Neutrophil (primary cell): ENCODE measurements around the gene GTSE1.

Experiments used
- H3K27ac ChIP-seq: fragments of 200-600 bp; sonication (generic); 2 replicates; pipeline ENCODE4 v1.5.1; 2016; ENCODE audit warnings: mild to moderate bottlenecking, moderate library complexity
- H3K27me3 ChIP-seq: fragments of 200-600 bp; sonication (generic); 2 replicates; pipeline ENCODE4 v1.6.0; 2016; ENCODE audit warnings: mild to moderate bottlenecking
- H3K36me3 ChIP-seq: fragments of 200-600 bp; sonication (generic); 2 replicates; pipeline ENCODE4 v1.5.1; 2017
- H3K4me1 ChIP-seq, 2 experiments: fragments of 200-600 bp in 1 of 2; sonication (generic) in 1 of 2; 1 replicate in 1 of 2; 2 replicates in 1 of 2; pipeline versions ENCODE4 v1.5.1 to v1.6.1; 2013 to 2016; ENCODE audit warnings: low read depth in 1 of 2, low read length in 1 of 2, mild to moderate bottlenecking in 1 of 2, moderate library complexity in 1 of 2; ENCODE audit not compliant: control insufficient read depth in 1 of 2, insufficient read depth in 1 of 2
- H3K4me3 ChIP-seq, 2 experiments: fragments of 200-600 bp in 1 of 2; sonication (generic) in 1 of 2; 1 replicate in 1 of 2; 2 replicates in 1 of 2; pipeline ENCODE4 v1.5.1; 2013 to 2016; ENCODE audit warnings: low read depth in 1 of 2, low read length in 1 of 2, mild to moderate bottlenecking in 1 of 2, moderate library complexity in 1 of 2
- H3K9me3 ChIP-seq: fragments of 200-600 bp; sonication (generic); 2 replicates; pipeline ENCODE4 v1.5.1; 2016
- TF ChIP-seq, protein P1 (sequence below): fragments of 200-600 bp; sonication (generic); IDR thresholded peaks from 2 replicates; pipeline ENCODE4 v1.5.1; 2016; ENCODE audit warnings: antibody characterized with exemption

GTSE1 gene

GRCh38 chr22:46251266-46251665, 45.4 kb upstream of the GTSE1 start:
- Histone ChIP-seq H3K4me3 (peak overlapping the region; percentile 79 to 90), H3K4me1 (peaks cover 15% of the 10 kb centered on the region in 2 experiments), H3K27me3 (no peaks in the 10 kb centered on the region), H3K27ac (no peak overlapping the region), H3K9me3 (no peaks in the 10 kb centered on the region), H3K36me3 (no peaks in the 10 kb centered on the region)
- TF ChIP-seq, protein P1, sequence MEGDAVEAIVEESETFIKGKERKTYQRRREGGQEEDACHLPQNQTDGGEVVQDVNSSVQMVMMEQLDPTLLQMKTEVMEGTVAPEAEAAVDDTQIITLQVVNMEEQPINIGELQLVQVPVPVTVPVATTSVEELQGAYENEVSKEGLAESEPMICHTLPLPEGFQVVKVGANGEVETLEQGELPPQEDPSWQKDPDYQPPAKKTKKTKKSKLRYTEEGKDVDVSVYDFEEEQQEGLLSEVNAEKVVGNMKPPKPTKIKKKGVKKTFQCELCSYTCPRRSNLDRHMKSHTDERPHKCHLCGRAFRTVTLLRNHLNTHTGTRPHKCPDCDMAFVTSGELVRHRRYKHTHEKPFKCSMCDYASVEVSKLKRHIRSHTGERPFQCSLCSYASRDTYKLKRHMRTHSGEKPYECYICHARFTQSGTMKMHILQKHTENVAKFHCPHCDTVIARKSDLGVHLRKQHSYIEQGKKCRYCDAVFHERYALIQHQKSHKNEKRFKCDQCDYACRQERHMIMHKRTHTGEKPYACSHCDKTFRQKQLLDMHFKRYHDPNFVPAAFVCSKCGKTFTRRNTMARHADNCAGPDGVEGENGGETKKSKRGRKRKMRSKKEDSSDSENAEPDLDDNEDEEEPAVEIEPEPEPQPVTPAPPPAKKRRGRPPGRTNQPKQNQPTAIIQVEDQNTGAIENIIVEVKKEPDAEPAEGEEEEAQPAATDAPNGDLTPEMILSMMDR = no peak

DNA sequence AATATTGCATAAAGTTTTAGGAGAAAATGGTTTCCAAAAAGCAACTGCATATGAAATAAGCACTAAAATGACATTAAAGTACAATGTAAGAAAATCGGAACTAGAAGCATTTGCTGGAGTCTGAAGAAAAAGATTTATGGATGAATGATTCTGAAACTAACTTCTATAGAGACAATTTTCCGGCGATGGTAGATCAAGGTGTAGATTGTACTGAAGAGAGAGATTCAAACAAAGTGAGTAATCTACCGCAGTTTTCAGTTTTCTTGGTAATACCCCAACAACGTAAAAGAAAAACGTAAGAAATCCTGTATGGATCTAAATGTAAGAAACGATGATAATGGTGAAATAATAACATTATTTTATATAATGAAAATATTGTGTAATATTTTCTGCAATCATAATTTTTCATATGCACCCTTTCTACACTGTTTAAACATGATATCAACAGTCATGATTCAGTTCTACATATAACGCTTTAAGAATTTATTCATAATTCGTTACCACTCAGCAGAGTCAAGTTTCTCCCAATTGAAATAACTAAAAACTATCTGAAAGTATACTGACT, 44.8 kb upstream of the GTSE1 start:
- Histone ChIP-seq H3K9me3 (no peaks in the 10 kb centered on the region), H3K27ac (no peak overlapping the region), H3K27me3 (no peaks in the 10 kb centered on the region), H3K4me1 (peaks cover 15% of the 10 kb centered on the region in 2 experiments), H3K36me3 (no peaks in the 10 kb centered on the region), H3K4me3 (no peak overlapping the region)
- TF ChIP-seq, protein P1 = no peak

DNA sequence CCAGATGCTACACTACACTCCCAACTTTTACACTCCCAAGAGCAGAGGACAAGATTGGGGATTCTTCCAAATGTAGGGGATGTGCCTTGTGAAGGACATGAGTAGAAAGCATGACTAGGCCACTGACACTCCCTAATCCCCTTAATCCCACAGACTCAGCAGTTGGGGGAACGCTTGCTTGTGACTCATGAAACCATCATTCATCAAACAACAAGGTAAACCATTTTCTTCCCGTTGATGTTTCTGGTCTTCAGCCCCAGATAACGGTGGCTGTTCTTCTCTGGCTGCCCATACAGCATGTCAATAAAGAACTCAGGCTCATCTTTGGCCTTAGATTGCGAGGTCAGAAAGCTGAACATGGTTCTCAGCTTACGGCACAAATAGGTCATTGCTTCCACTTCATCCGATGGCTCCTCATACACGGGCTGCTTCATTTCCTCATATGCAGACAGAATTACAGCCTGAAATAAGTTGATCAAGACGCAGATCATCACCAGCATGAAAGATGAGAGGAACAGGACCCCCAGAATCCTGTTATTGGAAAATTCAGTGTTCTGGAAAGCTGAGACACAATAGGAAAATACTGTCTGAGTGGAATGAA, 40.2 kb upstream of the GTSE1 start:
- Histone ChIP-seq H3K27ac (no peak overlapping the region), H3K36me3 (no peaks in the 10 kb centered on the region), H3K27me3 (no peaks in the 10 kb centered on the region), H3K4me1 (peaks cover 19 to 23% of the 10 kb centered on the region in 2 experiments), H3K4me3 (no peak overlapping the region), H3K9me3 (no peaks in the 10 kb centered on the region)
- TF ChIP-seq, protein P1 = no peak

DNA sequence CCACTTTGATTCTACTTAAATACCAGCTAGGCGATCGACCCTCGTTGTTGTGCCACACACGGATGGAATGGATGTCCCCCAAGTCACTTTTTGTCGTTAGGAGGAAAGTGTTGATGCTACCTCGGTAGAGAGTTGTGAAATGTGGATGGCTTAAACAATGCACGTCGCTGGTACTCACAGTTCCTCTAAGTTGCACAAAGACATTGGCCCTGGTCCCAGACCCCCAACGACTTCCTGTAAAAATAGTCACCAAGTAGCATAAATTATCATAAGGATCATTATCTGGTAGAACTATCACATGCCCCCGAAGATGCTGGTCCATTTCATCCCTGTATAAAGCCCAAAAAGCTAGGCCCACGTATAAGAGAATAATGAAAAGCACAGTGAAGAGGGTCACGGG, 37.3 kb upstream of the GTSE1 start:
- Histone ChIP-seq H3K4me3 (no peak overlapping the region), H3K27ac (peak overlapping the region; percentile 78), H3K36me3 (no peaks in the 10 kb centered on the region), H3K4me1 (peaks cover 33 to 40% of the 10 kb centered on the region in 2 experiments), H3K27me3 (peaks cover 23% of the 10 kb centered on the region), H3K9me3 (no peaks in the 10 kb centered on the region)
- TF ChIP-seq, protein P1 = no peak

DNA sequence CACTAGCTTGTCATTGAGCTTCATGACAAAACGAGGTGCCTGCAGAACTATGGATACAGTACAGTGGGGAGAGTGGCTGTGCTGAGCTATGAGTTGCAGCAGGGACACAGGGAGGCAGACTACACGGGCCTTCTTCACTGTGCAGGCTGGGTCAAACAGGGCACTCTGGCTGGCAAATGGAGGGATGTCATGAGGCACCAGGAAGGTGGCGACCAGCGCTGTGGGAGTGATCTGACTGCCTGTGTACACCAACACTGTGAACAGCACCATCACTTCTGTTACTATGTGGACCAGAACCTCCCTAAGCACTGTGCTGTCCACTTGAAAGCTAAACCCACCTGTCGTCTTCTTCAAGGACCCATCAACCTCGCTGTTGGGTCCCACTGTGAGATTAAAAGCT, 36.6 kb upstream of the GTSE1 start:
- TF ChIP-seq, protein P1 = no peak
- no peak overlapping the region for H3K4me3 ChIP-seq
- no peaks in the 10 kb centered on the region for H3K9me3 ChIP-seq
- peak overlapping the region; percentile 78 for H3K27ac ChIP-seq
- peaks cover 33 to 40% of the 10 kb centered on the region in 2 experiments for H3K4me1 ChIP-seq
- H3K36me3 ChIP-seq = no peaks in the 10 kb centered on the region
- peaks cover 23% of the 10 kb centered on the region for H3K27me3 ChIP-seq
